HL-60 (cell line): Measurements from ENCODE around the gene GDPD4.

ENCODE experiments used
- DNase-seq, 2 experiments: peaks; one replicate each; pipeline ENCODE4 v3.0.0-alpha.2; 2010 to 2020; ENCODE audit warnings: low read depth in 1 of 2, low spot score in 1 of 2
- H3K27ac ChIP-seq: fragments of 250-450 bp; sonication (Bioruptor Pico); replicated peaks from 2 replicates; pipeline ENCODE4 v1.5.1; 2020; ENCODE audit warnings: mild to moderate bottlenecking, moderate library complexity
- H3K27me3 ChIP-seq: fragments of 250-450 bp; sonication (Bioruptor Pico); 2 replicates; pipeline ENCODE4 v1.5.1; 2021; ENCODE audit warnings: mild to moderate bottlenecking, moderate library complexity; ENCODE audit not compliant: insufficient read depth, poor library complexity, severe bottlenecking
- H3K4me3 ChIP-seq: replicated peaks from 2 replicates; pipeline ENCODE4 v1.5.1; 2011; ENCODE audit warnings: mild to moderate bottlenecking, control low read depth, low read length; ENCODE audit not compliant: insufficient read depth
- GABPA ChIP-seq: IDR thresholded peaks from 2 replicates; pipeline ENCODE4 v1.6.1; 2012; ENCODE audit warnings: low read depth
- POLR2AphosphoS5 ChIP-seq: IDR thresholded peaks from 2 replicates; pipeline ENCODE4 v1.6.1; 2012; ENCODE audit warnings: low read depth
- REST ChIP-seq: IDR thresholded peaks from 2 replicates; pipeline ENCODE4 v1.6.1; 2012; ENCODE audit warnings: low read depth; ENCODE audit not compliant: insufficient replicate concordance
- SPI1 ChIP-seq: IDR thresholded peaks from 2 replicates; pipeline ENCODE4 v1.6.1; 2012; ENCODE audit warnings: low read depth, mild to moderate bottlenecking, borderline replicate concordance
- TF ChIP-seq, protein P1 (sequence below): IDR thresholded peaks from one replicate; pipeline ENCODE4 v1.5.1; 2011; ENCODE audit warnings: low read length, control low read depth, inconsistent platforms; ENCODE audit not compliant: insufficient read depth

Gene GDPD4

DNA sequence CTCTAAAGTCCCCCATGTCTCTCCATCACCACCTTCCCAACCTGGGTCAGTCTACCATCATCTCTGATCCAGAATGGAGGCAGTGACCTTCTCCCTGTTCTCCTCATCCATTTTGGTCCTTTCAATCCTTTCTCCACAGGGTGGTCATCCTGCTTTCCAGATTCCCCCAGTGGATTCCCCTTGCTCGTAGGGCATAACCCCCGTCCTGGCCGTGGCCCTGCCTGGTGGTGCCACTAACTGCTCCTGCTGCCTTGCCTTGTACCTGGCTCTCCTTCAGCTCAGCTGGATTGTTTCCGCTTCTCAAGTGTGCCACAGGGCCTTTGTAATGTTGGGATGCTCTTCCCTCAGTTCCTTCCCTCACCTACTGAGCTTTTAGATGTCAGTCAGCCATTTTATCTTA is 91.8 kb downstream of the GDPD4 start:
- Histone ChIP-seq H3K27me3 (no peaks in the 10 kb centered on the region), H3K4me3 (no peak overlapping the region), H3K27ac (no peak overlapping the region)
- no peak for DNase-seq
- TF ChIP-seq SPI1 (no peak), POLR2AphosphoS5 (no peak), GABPA (no peak), REST (no peak)
- TF ChIP-seq, protein P1, sequence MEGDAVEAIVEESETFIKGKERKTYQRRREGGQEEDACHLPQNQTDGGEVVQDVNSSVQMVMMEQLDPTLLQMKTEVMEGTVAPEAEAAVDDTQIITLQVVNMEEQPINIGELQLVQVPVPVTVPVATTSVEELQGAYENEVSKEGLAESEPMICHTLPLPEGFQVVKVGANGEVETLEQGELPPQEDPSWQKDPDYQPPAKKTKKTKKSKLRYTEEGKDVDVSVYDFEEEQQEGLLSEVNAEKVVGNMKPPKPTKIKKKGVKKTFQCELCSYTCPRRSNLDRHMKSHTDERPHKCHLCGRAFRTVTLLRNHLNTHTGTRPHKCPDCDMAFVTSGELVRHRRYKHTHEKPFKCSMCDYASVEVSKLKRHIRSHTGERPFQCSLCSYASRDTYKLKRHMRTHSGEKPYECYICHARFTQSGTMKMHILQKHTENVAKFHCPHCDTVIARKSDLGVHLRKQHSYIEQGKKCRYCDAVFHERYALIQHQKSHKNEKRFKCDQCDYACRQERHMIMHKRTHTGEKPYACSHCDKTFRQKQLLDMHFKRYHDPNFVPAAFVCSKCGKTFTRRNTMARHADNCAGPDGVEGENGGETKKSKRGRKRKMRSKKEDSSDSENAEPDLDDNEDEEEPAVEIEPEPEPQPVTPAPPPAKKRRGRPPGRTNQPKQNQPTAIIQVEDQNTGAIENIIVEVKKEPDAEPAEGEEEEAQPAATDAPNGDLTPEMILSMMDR, result no peak

GRCh38 chr11:77208535-77208934 is 93.0 kb downstream of the GDPD4 start:
- no peak overlapping the region for H3K27ac ChIP-seq
- DNase-seq, result no peak
- TF ChIP-seq, protein P1, result no peak
- TF ChIP-seq GABPA, result no peak
- no peaks in the 10 kb centered on the region for H3K27me3 ChIP-seq
- no peak overlapping the region for H3K4me3 ChIP-seq

DNA sequence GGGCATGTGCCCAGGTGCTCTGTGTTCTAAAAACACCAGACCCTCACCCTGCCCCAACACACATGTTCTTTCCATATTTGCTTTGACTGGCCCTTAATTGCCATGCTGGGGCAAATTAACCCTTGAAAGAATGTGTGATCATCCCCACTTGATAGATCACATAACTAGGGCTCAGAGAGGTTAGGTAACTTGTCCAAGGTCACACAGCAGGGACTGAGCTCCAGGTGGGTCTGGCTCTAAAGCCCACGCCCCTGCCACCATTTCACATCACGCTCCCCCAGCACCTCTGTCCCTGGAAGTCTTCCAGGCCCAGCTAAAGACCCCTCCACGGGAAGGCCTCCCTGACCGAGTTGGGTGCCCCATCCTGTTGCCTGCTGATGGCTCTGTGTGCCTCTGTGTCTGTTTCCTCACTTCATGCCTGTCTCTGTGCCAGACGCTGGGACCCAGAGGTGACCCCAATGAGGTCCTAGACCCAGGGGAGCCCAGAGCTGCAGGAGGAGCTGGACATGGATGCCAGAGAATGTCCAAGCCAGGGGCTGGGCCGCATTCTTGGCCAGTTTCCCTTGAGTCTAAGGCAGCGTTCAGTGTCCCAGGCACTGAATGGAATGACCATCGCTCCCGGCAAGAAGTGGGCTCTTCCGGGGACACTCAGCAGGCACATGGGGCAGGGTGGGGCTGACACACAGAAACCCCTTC is 93.7 kb downstream of the GDPD4 start:
- no peak overlapping the region for H3K4me3 ChIP-seq
- no peak overlapping the region for H3K27ac ChIP-seq
- no peak for TF ChIP-seq REST

GRCh38 chr11:77207019-77207485 is 94.4 kb downstream of the GDPD4 start:
- no peak overlapping the region for H3K4me3 ChIP-seq
- H3K27me3 ChIP-seq, result no peaks in the 10 kb centered on the region
- no peak overlapping the region for H3K27ac ChIP-seq
- no peak for DNase-seq
- TF ChIP-seq REST (peak; percentile 45), SPI1 (no peak), POLR2AphosphoS5 (no peak), GABPA (no peak)
- TF ChIP-seq, protein P1, result no peak

More for the DNA sequence above, 93.7 kb downstream of the GDPD4 start:
- no peak for DNase-seq
- no peaks in the 10 kb centered on the region for H3K27me3 ChIP-seq
